ENCODE data around the gene SH2D4B.

Gene SH2D4B

GRCh38 chr10:80598084-80598798 lies 60.5 kb downstream of the SH2D4B start:
- no peak for DNase-seq

DNA sequence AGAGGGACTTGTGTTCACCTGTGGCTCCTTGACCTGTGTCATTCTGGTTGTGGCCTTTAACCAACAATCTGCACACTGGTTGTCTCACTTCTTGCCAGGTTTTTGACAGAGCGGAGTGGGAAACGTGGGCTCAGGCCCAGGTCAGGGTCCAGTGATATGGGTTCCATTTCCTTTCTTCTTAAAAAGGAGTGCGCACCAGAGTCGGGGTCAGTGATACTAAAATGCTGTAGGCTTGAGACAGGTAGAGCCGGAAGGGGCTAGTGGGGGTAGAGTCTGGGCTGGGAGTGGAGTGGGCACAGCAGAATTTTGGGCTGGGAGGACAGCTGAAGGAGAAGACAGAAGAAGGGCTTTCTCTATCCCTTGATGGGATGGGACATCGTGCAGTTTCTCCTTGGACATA lies 61.2 kb downstream of the SH2D4B start:
- DNase-seq, result no peak

GRCh38 chr10:80599424-80599847 lies 61.7 kb downstream of the SH2D4B start:
- DNase-seq, result no peak

DNA sequence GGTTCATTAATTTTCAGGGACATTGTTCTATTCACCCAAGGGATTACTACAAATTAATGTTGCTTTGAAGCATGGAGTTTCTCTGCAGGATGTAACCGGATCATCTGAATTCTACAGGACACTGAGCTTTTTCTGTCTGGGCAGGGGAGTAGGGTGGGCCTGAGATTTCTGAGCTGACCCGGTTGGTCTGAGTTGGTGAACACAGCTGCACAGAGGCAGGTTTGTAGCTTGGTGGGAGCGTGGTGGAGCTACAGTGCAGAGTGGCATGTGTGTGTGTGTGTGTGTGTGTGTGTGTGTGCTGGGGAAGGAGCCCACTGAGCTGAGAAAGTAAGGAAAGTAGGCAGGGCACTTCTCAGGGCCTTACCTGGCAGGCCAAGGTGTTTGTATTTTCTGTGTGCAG lies 62.6 kb downstream of the SH2D4B start:
- DNase-seq, result no peak

- no peak for DNase-seq
Measured at GRCh38 chr10:80602881-80603280, 65.2 kb downstream of the SH2D4B start.

- no peak for DNase-seq
Measured at GRCh38 chr10:80603516-80603915, 65.8 kb downstream of the SH2D4B start.

- DNase-seq, result no peak
Measured at GRCh38 chr10:80608706-80609105, 71.0 kb downstream of the SH2D4B start.

- no peak for DNase-seq
Measured at GRCh38 chr10:80609331-80609730, 71.6 kb downstream of the SH2D4B start.

GRCh38 chr10:80611481-80612185 lies 73.9 kb downstream of the SH2D4B start:
- DNase-seq, result no peak

DNA sequence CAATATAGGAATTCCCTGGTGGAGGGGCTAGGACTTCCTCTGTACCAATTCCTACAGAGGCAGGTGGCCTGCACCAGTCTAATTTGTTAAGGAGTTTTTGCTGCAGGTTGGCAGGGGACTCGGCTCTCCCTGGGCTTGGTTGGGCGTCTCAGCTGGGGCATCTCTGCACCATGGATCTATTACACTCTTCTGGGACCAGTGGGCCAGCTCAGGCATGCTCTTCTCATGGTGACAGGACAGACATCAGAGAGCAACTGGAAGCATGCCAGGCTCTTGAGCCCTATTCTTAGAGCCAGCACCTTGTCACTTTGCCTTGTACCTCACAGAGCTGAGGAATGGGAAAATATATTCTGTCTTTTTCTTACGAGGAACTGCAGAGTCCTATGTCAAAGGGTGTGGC lies 74.6 kb downstream of the SH2D4B start:
- DNase-seq, result peak; percentile 79

GRCh38 chr10:80613466-80614170 lies 75.9 kb downstream of the SH2D4B start:
- no peak for DNase-seq

GRCh38 chr10:80614576-80615416 lies 77.1 kb downstream of the SH2D4B start:
- no peak for DNase-seq

GRCh38 chr10:80617807-80618206 lies 80.1 kb downstream of the SH2D4B start:
- DNase-seq, result no peak

DNA sequence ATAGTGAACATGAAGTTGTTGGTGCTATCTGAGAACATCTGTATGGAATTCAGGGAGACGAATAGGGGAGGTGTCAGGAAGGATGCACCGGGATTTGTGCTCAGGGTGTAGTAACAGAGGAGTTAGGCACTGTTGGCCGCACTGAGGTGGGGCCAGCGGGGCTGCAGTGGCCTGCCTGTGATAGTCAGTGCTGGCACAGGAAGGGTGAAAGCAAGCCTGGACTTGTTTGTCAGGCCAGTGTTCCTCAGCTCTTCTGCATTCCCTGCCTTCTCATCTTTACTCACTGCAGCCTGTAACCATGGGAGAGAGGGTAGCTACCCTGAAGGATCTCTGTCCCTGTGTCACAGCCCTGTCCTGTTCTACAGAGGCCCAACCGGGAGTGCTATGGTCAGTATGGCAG lies 81.3 kb downstream of the SH2D4B start:
- DNase-seq, result no peak

GRCh38 chr10:80622153-80622552 lies 84.5 kb downstream of the SH2D4B start:
- no peak for DNase-seq

GRCh38 chr10:80630324-80630723 lies 92.6 kb downstream of the SH2D4B start:
- no peak for DNase-seq

GRCh38 chr10:80632742-80633141 lies 95.0 kb downstream of the SH2D4B start:
- DNase-seq, result no peak

DNA sequence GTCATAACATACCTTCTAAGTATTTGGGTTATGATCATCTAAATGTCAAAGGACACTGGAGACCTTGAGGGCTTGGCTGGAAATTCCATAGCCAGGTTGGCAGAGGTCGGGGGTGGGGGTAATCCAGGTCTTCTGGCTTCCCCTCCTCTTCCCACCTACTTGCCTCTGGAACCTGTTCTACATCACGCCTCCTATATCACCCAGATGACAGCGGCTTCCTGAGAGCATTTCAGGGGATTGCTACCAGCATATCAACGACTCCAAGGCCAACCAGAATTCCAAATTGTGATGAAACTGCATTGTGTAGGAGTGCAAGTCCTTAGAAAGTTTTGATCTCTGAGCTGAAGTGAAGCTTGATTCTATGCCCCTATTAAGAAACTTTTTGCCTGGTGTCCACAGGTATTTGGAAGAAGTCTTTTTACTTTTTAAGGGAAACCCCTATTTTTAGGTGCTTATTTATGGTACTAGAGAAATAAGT lies 95.7 kb downstream of the SH2D4B start:
- DNase-seq, result no peak

- DNase-seq, result no peak
Measured at GRCh38 chr10:80633910-80634309, 96.2 kb downstream of the SH2D4B start.

DNA sequence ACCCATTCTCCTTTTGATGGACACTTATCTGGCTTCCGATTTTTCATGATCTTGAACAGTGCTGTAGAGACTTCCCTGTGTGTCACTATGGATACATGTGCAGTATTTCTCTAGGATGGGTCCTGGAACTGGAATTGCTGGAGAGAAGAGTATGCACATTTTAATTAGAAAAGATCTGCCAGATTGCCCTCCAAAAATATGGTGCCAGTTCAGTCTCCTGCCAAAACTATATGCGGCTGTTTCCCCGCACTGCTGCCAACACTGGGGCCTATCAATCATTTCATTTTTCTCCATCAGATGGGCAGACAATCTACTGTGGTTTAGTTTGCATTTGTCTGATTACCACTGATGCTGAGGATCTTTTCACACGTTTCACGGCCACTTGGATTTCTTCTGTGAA lies 105.0 kb downstream of the SH2D4B start:
- DNase-seq, result no peak

- DNase-seq, result no peak
Measured at GRCh38 chr10:80646366-80646765, 108.7 kb downstream of the SH2D4B start.

GRCh38 chr10:80647173-80647833 lies 109.6 kb downstream of the SH2D4B start:
- no peak for DNase-seq
